GM12864 (cell line): ENCODE measurements around the gene SPATA31C1.

Experiments
- DNase-seq: peaks from one replicate; pipeline ENCODE4 v3.0.0-alpha.2; 2011; ENCODE audit warnings: low read depth
- H3K4me3 ChIP-seq: 2 replicates; pipeline ENCODE4 v1.5.1; 2011; ENCODE audit warnings: mild to moderate bottlenecking, low read depth, low read length, control low read depth
- CTCF ChIP-seq: IDR thresholded peaks from 2 replicates; pipeline ENCODE4 v1.5.1; 2011; ENCODE audit warnings: low read depth, mild to moderate bottlenecking, moderate library complexity, low read length, control low read depth, inconsistent platforms; ENCODE audit errors: missing control alignments

Gene SPATA31C1

GRCh38 chr9:87886933-87887505 is 30.7 kb upstream of the SPATA31C1 start:
- H3K4me3 ChIP-seq, result no peak overlapping the region
- no peak for DNase-seq

GRCh38 chr9:87887661-87888480 is 29.9 kb upstream of the SPATA31C1 start:
- TF ChIP-seq CTCF, result no peak
- DNase-seq, result no peak

More at GRCh38 chr9:87886933-87887505, 30.7 kb upstream of the SPATA31C1 start:
- no peak for TF ChIP-seq CTCF

GRCh38 chr9:87888501-87888900 is 29.3 kb upstream of the SPATA31C1 start:
- H3K4me3 ChIP-seq, result no peak overlapping the region
- TF ChIP-seq CTCF, result no peak
- DNase-seq, result no peak

More at GRCh38 chr9:87887661-87888480, 29.9 kb upstream of the SPATA31C1 start:
- H3K4me3 ChIP-seq, result no peak overlapping the region

GRCh38 chr9:87889065-87889881 is 28.5 kb upstream of the SPATA31C1 start:
- DNase-seq, result no peak
- TF ChIP-seq CTCF, result no peak
- H3K4me3 ChIP-seq, result no peak overlapping the region

- no peak for TF ChIP-seq CTCF
- H3K4me3 ChIP-seq, result no peak overlapping the region
- no peak for DNase-seq
These were observed 27.9 kb upstream of the SPATA31C1 start for GRCh38 chr9:87889882-87890252.

- TF ChIP-seq CTCF, result no peak
- no peak overlapping the region for H3K4me3 ChIP-seq
- DNase-seq, result no peak
These were observed 26.9 kb upstream of the SPATA31C1 start for GRCh38 chr9:87890837-87891236.
